Right renal cortex interstitium (tissue), 3 donors: ENCODE data around the gene PLEKHH2. TPM values are rescaled to one million over a fixed set of nuclear protein-coding genes. Genes with fewer than 3 reads are reported as not detected.

Experiments used
- DNase-seq, 3 donors: peaks; one replicate each; pipeline ENCODE4 v3.0.0-alpha.2; 2013; ENCODE audit warnings: low read depth in 3 of 3, low spot score in 2 of 3
- polyA plus RNA-seq, 3 donors: library from polyadenylated mRNA; unstranded; fragments of 120-200 nt; gene quantifications; one replicate each; pipeline ENCODE4 v1.2.1, GENCODE V29; 2013; ENCODE audit not compliant: insufficient read length in 3 of 3

Gene PLEKHH2
- polyA plus RNA-seq, 3 donors, result 18.9 to 29.2 (median 20.1) TPM

- DNase-seq, result no peak
These were observed 114.5 kb downstream of the PLEKHH2 start for GRCh38 chr2:43751476-43751990.

- DNase-seq, result no peak
These were observed 115.2 kb downstream of the PLEKHH2 start for GRCh38 chr2:43752302-43752701.

- no peak for DNase-seq
These were observed 117.1 kb downstream of the PLEKHH2 start for GRCh38 chr2:43754180-43754579.

GRCh38 chr2:43758739-43759138 is 121.7 kb downstream of the PLEKHH2 start:
- no peak for DNase-seq

- DNase-seq, result no peak
These were observed 122.1 kb downstream of the PLEKHH2 start for GRCh38 chr2:43759195-43759594.

- no peak for DNase-seq
These were observed 125.2 kb downstream of the PLEKHH2 start for GRCh38 chr2:43762286-43762685.

GRCh38 chr2:43763091-43763490 is 126.0 kb downstream of the PLEKHH2 start:
- DNase-seq, result no peak

GRCh38 chr2:43764086-43764705 is 127.1 kb downstream of the PLEKHH2 start:
- DNase-seq, result no peak

GRCh38 chr2:43766006-43766405 is 128.9 kb downstream of the PLEKHH2 start:
- DNase-seq, result no peak

GRCh38 chr2:43773876-43774613 is 137.0 kb downstream of the PLEKHH2 start, which contains the start of gene DYNC2LI1:
TSS of gene DYNC2LI1 (plus strand) at chr2:43774039. CDS start at chr2:43774139, 100 bp downstream.
- DNase-seq, result peak; percentile 81 to 88 (median 85)

- DNase-seq, result no peak
These were observed 137.6 kb downstream of the PLEKHH2 start for GRCh38 chr2:43774617-43775016.

GRCh38 chr2:43776324-43776723 is 139.3 kb downstream of the PLEKHH2 start:
- no peak for DNase-seq

- DNase-seq, result no peak
These were observed 140.4 kb downstream of the PLEKHH2 start for GRCh38 chr2:43777306-43777926.

- DNase-seq, result no peak
These were observed 141.2 kb downstream of the PLEKHH2 start for GRCh38 chr2:43778233-43778632.

- DNase-seq, result no peak
These were observed 150.8 kb downstream of the PLEKHH2 start for GRCh38 chr2:43787895-43788294.

- no peak for DNase-seq
These were observed 151.6 kb downstream of the PLEKHH2 start for GRCh38 chr2:43788646-43789045.

GRCh38 chr2:43790147-43790546 is 153.1 kb downstream of the PLEKHH2 start:
- no peak for DNase-seq

- DNase-seq, result no peak
These were observed 154.1 kb downstream of the PLEKHH2 start for GRCh38 chr2:43791035-43791765.

GRCh38 chr2:43792653-43793052 is 155.6 kb downstream of the PLEKHH2 start:
- DNase-seq, result no peak

GRCh38 chr2:43794956-43795355 is 157.9 kb downstream of the PLEKHH2 start:
- no peak for DNase-seq

GRCh38 chr2:43796206-43796605 is 159.1 kb downstream of the PLEKHH2 start:
- DNase-seq, result no peak
